Esophagus muscularis mucosa (tissue), 4 donors: ENCODE data around the gene FGFR1OP2.

Experiments used
- CTCF ChIP-seq, 3 experiments: fragments of 200-600 bp in 2 of 3; fragments of 450-650 bp in 1 of 3; sonication (generic) in 2 of 3; IDR thresholded peaks; one replicate each; pipeline ENCODE4 v1.5.1; 2017 to 2019; ENCODE audit warnings: antibody characterized with exemption in 3 of 3, mild to moderate bottlenecking in 2 of 3, moderate library complexity in 1 of 3
- EP300 ChIP-seq: sonication (generic); formaldehyde crosslinking; IDR thresholded peaks from one replicate; pipeline ENCODE4 v1.6.1; 2017; ENCODE audit warnings: antibody characterized with exemption
- POLR2A ChIP-seq: fragments of 450-650 bp; IDR thresholded peaks from one replicate; pipeline ENCODE4 v1.6.1; 2017; ENCODE audit warnings: antibody characterized with exemption, moderate library complexity, mild to moderate bottlenecking, low read depth
- POLR2AphosphoS5 ChIP-seq, 2 donors: sonication (generic); formaldehyde crosslinking; IDR thresholded peaks; one replicate each; pipeline ENCODE4 v1.6.1; 2017; ENCODE audit warnings: antibody characterized with exemption in 2 of 2

- TF ChIP-seq POLR2A: no peak
- TF ChIP-seq CTCF (IDR thresholded peaks at IDR 0.05): no peak
- no peak for TF ChIP-seq POLR2AphosphoS5 (IDR thresholded peaks at IDR 0.05)
- TF ChIP-seq EP300: no peak
Observed at GRCh38 chr12:26966842-26967241, 28.6 kb downstream of the FGFR1OP2 start.
